Femur (tissue), 1 donor: ENCODE data around the gene FNBP1.

ENCODE experiments used
- DNase-seq: peaks from one replicate; pipeline ENCODE4 v3.0.0-alpha.2; 2017

The FNBP1 gene

DNA sequence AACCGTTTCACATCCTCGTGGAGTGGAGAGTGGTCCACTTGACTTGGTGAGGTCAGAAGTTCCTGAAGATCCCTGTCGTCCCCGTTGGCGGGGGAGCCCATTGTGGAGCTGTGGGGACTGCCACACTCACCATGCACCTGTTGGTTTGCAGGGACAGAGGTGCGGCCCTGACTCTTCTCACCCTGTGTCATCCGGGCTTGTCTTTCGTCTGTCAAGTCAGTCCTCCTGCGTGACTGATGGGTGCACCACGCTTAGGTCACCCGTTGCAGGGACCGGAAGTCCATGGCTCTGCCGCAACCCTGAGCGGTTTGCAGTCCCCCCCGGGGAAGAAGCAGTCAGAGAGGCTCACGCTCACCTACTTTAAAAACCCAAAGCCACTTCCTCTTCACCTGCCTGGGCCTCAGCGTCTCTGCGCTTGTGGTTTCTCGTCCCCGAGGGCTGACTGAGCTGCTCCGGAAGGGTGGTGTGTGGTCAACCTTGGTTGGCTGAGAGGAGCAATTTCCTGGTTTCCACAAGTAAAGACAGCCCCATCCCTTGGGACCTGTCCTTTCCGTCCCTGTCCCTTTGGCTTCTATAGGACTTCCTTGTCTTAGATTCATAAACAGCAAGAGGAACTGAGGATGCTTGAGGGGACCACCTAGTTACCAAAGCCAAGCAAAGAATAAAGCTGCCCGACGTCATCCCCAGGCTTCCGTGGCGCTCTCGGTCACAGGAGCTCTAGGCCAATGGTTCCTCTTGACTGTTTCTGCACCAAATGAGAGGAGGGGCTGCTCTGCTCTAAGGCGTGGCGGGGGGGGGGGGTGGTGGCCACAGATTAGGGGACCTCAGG is 154.5 kb downstream of the FNBP1 start:
- DNase-seq, result peak; percentile 79

DNA sequence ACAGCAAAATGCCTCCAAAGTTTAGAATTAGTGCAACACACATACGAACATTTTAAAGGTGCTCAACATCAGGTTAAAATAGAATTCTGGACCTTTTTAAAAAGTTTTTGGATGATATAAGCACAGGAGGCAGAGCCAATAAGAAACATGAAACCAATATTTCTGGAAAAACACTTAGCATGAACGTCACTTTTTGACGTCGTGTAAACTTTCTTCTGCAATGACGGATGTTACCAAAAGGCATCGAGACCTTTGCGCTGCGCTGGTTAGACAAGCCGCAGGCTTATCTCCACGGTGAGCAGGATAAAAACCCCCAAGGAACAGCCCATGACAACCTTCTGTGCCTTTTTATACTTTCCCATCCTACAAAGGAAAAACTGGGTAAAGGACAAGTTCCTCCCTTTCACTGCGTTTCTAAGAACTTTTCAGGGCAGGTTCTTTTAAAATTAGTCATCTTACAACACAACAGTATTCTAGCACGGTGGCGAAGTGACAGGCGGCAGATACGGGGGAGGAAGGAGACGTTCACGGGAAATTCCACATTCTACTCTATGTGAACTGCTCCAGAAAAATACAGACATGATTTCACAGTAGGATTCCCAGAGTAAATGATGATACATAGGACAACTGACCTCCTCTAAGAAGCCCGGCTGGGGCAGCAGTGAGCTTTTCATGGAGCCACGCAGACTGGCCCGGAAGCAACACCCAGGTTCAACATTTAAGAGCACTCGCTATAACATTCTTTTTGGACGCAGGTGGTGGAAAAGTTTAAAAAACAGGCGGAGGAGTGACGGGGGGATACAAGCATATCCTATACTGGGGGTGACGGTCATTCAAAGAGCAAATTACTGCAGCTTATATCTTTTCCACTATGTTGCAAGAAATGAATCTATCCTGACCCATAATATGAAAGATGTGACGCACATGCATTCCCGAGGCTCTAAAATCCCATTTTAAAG is 155.4 kb downstream of the FNBP1 start:
- DNase-seq, result peak; percentile 67

DNA sequence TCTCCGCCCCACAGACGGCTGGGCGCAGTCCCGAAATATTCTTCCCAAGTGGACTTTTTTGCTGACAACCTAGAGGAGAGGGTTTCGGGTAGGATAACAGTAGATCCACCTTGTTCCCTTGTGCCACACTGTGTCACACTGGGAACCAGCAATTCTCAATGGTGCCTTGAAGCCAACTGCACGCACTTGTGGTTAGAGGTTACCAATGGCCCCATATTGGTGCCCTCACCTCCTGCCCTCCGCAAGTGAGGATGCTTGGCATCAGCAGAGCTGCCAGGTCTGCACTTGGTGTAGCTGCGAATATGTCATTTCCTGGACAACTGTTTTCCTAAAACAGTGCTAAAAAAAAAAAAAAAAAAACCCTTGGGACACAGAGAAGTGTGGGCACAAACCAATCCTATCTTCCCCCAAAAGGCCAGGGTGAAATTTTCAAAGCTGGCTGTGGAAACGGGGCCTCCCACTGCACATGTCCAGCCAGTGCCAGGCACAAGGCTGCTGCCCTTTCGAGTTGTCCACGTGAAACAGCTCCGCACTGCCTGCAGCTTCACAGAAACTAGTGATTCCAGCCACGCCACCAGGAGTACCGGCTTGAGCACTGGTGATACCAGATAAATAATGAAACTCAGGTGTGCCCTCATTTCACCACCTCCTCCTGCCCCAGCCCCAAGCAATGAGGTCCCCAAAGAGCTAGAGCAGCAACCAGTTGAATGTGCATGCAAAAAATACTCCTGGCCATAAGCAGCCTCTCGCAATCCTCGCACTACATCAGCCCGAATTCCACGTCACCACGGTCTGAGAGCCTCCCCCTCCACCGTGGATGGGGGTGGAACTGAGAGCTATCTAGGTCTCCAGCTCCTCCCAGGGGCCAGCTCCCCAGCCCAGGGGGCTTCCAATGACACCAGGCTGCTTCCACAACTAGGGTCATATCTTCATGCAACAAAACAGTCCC is 156.5 kb downstream of the FNBP1 start:
- no peak for DNase-seq

DNA sequence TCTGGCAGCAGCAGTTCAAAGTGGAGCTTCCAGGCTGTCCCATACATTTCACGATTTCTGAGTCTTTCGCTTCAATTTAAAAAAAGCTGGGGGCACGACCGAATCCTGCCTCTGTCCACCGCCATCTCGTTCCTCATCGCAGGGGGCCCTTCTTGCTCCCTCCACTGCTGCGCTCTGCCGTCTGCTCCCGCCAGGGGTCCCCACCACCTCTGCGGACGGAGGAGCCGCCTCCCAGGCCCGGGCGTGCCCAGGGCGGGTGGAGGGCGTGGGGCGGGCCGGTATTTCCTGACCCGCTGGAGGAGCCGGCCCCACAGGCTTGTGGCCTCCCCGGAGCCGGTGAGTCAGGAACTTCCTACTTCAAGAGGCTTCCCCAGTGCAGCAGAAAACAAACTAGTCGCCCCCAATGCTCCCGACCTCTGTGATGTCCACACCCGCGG is 157.3 kb downstream of the FNBP1 start:
- DNase-seq, result peak; percentile 94

DNA sequence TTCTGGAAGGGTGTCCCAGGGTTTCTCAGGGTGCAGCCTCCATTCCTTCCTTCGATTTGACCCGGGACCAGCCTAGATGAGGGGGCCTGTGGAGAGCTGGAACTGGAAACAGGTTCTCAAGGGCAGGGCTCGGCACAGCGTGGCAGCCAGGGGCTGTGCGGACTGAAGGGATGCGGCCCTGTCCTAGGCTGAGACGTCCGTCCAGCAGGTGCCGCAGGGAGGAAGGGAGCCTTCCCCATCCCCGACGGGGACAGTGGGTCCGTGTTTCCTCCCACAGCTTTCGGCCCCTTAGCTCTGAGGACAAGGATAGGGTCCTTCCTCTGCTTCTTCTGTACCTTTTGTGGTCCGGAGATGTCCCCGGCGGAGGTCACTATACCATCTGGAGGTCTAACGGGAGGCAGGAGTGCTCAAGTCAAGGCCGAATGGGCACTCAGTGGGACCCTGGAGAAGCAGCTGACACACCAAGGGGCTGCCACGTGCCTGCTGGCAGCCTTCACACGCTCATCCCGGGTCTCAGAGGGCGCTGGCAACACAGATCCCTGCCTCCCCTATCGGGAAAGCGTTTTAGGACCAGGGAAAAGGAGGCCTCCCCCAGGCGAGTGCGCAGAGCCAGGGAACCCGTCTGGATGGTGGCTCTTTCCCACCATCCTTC is 157.8 kb downstream of the FNBP1 start:
- DNase-seq, result no peak

DNA sequence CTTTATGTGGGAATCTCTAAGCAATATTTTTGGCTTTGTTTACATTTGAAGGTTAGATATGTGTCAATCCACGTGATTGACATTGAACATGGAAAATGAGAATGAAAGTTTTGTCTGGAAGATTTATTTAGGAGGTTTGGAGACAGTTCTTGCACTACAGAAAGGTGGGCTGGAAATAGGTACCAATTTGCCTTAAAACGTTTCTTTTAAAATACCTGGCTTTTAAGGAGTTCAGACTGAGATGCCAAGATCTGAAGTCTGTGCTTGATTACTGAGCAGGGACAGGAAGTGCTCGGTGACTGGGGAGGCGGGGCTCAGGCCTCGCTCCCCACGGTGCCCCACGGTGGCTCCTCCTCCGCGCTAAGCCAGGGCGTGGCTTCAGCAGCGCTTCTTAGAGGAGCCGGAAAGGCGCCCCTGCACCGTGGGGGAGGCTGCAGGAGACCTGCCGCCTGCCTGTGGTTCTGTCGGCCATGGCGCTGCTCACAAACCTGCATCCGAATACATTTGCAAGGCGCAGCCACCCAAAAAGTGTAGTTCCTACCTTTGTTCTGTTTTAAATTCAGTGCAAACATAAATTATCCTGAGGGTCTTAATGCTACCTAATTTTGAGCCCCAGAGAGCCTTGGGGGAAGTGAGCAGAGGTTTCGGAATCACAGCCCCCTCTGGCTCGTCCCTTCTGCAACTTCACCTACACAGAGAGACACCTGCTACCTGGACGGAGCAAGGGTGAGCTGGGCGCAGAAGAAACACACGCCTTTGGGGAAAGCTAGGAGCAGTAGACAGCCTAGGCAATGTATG is 158.6 kb downstream of the FNBP1 start:
- DNase-seq, result peak; percentile 87

DNA sequence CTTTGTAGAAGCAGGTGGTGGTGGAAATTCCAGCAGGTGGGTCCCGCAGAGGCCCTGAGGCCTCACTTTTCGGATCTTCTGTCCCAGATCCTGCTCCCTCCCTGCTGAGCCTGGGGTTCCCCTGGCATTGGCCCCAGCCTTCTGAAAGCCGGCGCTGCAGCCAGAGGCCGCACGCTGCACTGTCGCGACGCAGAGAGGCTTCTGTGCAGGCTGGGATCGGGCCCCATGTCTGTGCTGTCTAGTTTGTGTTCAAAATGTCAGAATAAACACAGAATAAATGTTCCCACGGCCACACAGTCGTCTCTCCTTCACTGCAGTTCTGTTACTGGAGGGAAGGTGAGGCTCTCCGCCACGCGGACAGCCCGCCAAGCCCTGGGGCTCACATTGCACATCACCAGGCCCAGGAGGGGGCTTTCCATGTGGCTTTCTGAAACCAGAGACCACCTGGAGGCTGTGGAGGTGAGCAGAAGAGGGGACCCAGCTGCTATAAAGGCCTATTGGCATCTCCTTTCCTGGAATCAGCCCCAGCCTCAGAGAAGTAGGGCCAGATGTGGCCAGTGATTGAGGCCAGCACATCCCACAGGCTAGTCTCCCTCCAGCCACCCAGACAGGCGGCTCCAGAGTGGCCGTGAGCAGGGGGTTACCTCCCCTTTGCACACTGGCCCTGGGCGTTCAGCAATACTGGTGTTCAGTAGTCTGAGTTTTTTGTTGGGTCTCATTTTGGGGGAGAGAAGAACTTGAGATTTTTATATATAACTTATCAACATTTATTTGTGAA is 161.3 kb downstream of the FNBP1 start:
- DNase-seq, result no peak

DNA sequence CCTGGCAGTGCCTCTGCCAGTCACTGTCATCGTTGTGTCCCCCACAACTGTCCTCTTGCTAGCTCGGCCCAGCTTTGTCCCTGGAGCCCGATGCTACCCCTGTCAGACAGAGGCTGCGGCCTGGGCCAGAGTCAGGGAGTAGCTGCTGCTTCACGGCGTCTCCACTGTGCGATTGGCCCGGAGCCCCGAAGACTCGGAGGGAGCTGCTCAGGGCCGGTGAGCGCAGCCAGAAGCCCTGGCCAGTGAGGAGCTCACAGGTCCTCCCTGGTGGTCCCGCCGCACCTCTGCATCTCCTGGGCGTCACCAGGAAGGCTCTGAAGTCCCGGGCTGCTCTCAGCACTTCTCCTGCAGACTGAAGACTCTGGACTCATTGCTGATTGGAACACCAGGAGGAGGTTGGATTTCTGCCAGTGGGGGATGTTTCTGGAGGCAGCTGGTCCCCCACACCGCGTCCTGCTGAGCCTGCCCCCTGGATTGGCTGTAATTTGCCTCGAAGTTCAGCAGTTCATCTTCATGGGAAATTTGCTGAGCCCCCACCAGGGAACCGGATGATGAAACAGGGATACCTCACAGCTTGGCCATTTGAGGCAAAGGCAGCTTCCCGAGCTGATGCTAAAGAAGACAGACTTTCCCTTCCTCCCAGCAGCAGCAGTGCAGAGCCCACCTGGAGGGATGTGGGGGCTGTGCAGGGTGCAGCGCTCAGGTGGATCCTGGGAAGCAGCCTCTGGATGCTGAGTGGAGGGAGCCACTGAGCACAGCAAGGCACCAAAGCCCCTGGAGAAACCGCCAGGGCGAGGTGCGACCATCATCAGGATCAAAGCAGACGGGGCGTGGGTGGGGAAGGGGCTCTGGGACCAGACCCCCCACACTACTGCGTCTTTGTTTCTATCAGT is 162.1 kb downstream of the FNBP1 start:
- peak; percentile 87 for DNase-seq

DNA sequence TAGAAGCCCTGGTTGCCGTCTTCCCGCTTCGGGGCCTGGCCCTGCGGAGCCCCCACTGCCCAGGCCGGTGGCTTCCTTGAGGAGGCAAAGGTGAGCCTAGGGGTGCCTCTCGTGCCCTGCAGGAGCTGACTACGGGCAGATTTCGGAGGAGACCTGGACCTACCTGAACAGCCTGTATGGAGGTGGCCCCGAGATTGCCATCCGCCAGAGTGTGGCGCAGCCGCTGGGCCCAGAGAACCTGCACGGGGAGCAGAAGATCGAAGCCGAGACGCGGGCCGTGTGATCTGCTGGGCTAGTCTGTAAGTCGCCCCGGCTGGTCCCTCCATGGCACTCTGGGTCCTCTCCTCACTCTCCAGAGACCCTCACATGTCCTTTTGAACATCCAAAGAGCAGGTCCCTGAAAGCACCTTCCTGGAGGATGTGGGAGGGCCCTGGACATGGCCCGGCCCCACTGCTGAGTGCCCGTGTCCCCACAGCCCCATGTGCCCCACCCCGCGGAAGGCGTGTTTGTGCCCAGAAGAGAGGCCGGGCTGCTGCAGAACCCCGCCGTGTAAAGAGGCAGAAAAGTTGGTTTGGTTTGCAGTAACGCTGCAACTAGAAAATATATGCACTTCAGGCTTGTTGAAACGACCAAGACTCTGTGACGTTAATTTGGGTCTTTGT is 162.9 kb downstream of the FNBP1 start:
- DNase-seq, result no peak

DNA sequence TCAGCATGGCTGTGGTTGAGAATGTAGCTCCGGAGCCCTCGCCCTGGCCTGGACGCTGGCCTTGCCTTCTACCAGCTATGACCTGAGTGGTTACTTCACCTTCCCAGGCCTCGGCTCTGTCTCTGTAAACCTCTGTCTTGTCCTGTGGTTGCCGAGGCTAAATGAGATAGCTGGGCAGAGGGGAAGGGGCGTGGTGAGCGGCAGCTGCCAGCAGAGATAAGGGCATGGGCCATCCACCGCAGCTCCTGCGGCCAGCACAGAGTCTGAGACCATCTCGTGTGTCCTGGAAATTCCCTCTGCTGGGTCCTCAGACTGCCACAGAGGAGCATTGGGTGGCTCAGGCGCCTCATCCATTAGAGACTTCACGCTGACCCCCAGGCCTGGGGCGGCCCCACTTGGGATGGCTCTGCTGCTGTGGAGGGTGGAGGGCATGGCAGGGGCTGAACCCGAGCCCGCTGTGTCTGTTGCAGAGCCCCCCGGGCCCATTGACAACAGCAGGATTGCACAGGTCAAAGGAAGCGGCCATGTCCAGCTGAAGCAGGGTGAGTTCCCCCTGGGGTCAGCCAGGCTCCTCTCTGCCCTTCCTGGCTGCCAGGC is 163.8 kb downstream of the FNBP1 start:
- no peak for DNase-seq

DNA sequence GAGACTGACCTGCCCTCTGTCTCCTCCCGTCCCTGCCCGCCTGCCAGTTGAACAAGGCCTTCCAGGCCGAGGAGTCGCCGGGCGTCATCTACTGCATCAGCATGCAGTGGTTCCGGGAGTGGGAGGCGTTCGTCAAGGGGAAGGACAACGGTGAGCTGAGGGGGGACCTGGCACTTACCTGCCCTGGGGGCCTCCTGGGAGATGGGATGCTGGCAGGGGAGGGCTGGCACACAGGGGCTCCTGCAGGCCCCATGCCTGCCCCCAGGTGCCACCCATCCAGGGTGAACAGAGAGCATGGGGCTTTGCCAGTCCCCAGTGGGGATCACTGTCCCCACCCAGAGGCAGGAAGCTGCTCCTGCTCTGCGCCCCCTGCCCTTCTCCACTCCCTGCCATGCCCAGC is 164.7 kb downstream of the FNBP1 start:
- DNase-seq, result no peak

DNA sequence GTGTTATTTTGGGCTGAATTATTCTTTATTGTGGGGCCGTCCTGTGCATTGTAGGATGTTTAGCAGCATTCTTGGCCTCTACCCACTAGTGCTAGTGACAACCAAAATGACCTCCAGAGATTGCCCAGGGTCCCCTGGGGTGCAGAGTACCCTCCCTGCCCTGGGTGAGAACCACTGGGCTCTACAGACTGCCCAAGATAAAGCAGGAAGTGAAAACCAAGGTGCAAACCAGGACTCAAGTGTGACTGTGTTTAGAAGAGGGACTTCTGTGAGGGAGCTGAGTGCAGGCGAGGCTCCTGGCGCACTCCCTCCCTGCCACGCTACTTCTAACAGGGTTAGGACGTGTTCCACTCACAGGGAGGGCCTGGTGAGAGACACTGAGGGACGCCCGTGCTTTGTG is 166.2 kb downstream of the FNBP1 start:
- no peak for DNase-seq

DNA sequence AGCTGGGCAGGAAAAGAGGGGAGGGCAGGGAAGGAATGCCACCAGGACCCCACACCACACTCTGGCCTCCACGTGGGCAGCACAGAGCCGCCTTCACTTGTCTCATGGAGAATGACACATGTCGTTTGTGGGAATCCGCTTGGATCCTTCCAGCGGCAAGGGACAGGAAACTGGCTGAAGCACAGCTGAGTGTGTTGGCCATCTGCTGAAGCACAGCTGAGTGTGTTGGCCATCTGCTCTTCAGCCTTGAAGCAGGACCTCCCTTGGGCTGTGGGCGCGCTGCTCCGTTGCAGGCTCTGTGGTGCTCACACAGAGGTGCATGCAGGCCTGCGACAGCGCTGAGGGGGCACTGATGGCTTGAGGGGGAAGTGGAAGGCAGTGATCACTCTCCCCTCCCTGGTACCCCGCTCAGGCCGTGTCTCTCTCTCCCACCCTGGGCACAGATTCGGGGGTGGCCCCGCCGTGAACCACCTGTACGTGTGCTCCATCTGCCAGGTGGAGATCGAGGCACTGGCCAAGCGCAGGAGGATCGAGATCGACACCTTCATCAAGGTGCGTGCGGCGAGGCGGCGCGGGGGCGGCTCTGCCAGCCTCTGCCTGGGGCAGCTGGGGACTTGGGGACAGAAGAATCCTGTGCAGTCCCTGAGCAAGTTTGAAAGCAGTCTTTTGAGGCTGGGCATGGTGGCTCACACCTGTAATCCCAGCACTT is 167.1 kb downstream of the FNBP1 start:
- no peak for DNase-seq

DNA sequence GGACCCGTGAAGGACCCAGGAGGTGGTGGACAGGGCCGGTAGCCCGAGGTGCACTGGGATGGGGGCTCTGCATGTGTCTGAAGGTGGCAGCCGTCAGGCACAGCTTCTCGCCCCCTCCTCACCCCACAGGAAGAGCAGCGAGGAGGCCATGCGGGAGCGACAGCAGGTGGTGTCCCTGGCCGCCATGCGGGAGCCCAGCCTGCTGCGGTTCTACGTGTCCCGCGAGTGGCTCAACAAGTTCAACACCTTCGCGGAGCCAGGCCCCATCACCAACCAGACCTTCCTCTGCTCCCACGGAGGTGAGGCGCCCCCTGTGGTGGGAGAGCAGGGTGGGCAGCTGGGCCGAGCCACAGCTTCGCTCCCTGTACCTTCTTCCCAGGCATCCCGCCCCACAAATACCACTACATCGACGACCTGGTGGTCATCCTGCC is 167.8 kb downstream of the FNBP1 start:
- no peak for DNase-seq

DNA sequence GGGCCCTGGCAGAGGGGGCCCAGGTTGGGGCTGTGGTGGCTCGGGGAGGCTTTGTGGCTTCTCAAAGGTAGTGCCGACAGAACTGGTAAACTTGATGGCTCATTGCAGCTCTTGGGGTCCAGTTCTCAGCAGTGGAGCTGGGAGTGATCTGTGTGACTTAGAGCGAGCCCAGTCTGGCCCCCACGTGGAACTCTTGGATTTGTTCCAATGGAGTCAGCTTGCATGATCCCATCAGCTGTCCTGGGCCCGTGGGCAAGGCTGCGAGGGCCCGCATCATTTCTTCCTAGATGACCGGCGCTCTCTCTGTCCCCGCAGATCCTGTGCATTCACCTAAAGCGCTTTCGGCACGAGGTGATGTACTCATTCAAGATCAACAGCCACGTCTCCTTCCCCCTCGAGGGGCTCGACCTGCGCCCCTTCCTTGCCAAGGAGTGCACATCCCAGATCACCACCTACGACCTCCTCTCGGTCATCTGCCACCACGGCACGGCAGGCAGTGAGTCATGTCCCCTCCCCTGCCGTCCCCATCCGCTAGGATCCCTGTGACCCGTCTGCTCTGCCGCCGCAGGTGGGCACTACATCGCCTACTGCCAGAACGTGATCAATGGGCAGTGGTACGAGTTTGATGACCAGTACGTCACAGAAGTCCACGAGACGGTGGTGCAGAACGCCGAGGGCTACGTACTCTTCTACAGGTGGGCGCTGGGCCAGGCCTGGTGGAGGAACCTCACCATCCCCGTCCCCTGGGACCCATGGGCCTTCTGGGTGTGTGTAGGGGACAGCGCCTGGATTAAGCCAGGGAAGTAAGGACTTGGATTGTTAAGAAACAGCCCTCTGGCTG is 168.5 kb downstream of the FNBP1 start:
- DNase-seq, result no peak

DNA sequence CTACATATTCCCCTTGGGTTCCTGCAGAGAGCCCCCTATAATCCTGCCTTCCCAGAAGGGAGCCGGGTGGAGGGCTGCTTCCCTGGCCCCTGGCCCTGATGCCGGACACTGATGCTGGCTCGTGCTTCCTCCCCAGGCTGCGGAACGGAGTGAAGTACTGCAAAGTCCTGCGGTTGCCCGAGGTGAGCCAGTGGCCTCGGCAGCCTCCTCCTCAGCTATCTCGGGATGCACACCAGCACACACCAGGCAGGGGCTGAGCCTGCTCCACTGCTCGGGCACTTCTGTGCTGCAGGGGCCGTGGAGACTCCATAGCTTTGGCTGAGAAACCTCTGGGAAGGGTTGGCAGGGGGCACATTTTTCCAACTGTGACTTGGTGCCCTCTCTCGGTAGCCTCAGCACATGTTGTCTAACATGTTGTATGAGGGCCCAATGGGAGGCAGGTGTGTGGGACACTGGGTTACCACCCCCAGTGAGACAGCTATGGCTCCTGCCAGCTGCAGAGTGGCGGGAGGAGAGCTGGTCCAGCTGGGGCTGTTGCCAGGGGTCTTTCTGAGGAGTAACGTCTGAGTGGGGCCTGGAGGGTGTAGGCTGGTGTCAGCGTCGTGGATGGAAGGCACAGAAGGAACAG is 169.3 kb downstream of the FNBP1 start:
- no peak for DNase-seq
